Measurements from ENCODE around the gene ASCL5. TPM values are rescaled to one million over a fixed set of nuclear protein-coding genes. Genes with fewer than 3 reads are reported as not detected.

The ASCL5 gene
- total RNA-seq, 1 experiment from 2014 or later = 0.15 TPM

- no peak overlapping the region for H3K27ac Mint-ChIP-seq
- peaks cover 27% of the 10 kb centered on the region for H3K27me3 Mint-ChIP-seq (ENCODE audit: low read depth)
- H3K4me3 Mint-ChIP-seq = no peak overlapping the region
- H3K14ac ChIP-seq (ENCODE audit: insufficient read depth, low read length) = no peak overlapping the region
- no peak overlapping the region for H2AFZ ChIP-seq (ENCODE audit: low read length)
- no peak overlapping the region for H3T11ph ChIP-seq (ENCODE audit: low read length)
- no peak overlapping the region for H3K4ac ChIP-seq (ENCODE audit: low read depth, low read length)
- H3K27me3 ChIP-seq (ENCODE audit: insufficient read depth, low read length) = peaks cover 2% of the 10 kb centered on the region; the same call in 1 of the 2 replicates
- no peak overlapping the region for H2BK20ac ChIP-seq (ENCODE audit: low read depth, low read length, poor library complexity, severe bottlenecking)
- H3K23me2 ChIP-seq (ENCODE audit: insufficient read length, low read depth, low read length, poor library complexity, severe bottlenecking) = peaks cover 7% of the 10 kb centered on the region
- no peak overlapping the region for H3K9ac ChIP-seq (ENCODE audit: extremely low read depth, insufficient read length, low read length)
- H3K79me1 ChIP-seq (ENCODE audit: insufficient read depth, low read depth, low read length, poor library complexity, severe bottlenecking) = no peaks in the 10 kb centered on the region
- no peak overlapping the region for H3K56ac ChIP-seq (ENCODE audit: insufficient read length, low read depth, low read length)
- no peak for TF ChIP-seq CTCF (conservative IDR thresholded peaks at IDR 0.05)
- H3K4me1 ChIP-seq (ENCODE audit: insufficient read depth, low read length) = no peaks in the 10 kb centered on the region; the same call in 1 of the 2 replicates
- no peaks in the 10 kb centered on the region for H3K79me2 ChIP-seq (ENCODE audit: insufficient read depth, low read length)
- H3K18ac ChIP-seq (ENCODE audit: insufficient read length, low read depth, low read length) = no peak overlapping the region
- H3K36me3 Mint-ChIP-seq (ENCODE audit: insufficient read depth in 1 of 3, low read depth in 3 of 3) = no peaks in the 10 kb centered on the region
- H2BK5ac ChIP-seq (ENCODE audit: insufficient read length, low read length) = no peak overlapping the region
- peaks cover 14 to 28% of the 10 kb centered on the region in 2 experiments for H3K4me1 Mint-ChIP-seq
- H3K9me3 Mint-ChIP-seq = no peaks in the 10 kb centered on the region
- H3K27ac ChIP-seq (ENCODE audit: insufficient read length, low read depth, low read length) = no peak overlapping the region
- H3K4me2 ChIP-seq (ENCODE audit: insufficient read depth, insufficient read length, low read length) = no peak overlapping the region
- H2AK5ac ChIP-seq (ENCODE audit: insufficient read length, low read length) = no peak overlapping the region
- H4K8ac ChIP-seq (replicated peaks; ENCODE audit: insufficient read length, low read depth, low read length) = no peak overlapping the region
- H2BK120ac ChIP-seq (ENCODE audit: low read depth, low read length, poor library complexity, severe bottlenecking) = no peak overlapping the region
- no peak overlapping the region for H2BK12ac ChIP-seq (ENCODE audit: insufficient read length, low read depth, low read length)
- no CpG with 5 or more reads among the region's 1 CpG for WGBS (ENCODE audit: extremely low coverage, insufficient read length, low lambda C conversion rate)
- no peak overlapping the region for H4K91ac ChIP-seq (ENCODE audit: insufficient read length, low read depth, low read length)
- H3K9me3 ChIP-seq (ENCODE audit: control insufficient read depth, low read depth, low read length) = no peaks in the 10 kb centered on the region
- no peak overlapping the region for H2BK15ac ChIP-seq (ENCODE audit: low read depth, low read length)
- no peak overlapping the region for H4K5ac ChIP-seq (ENCODE audit: insufficient read length, low read depth, low read length)
- H4K20me1 ChIP-seq (ENCODE audit: control insufficient read depth, insufficient read depth, insufficient read length) = no peaks in the 10 kb centered on the region
- no peak for DNase-seq
- no peak overlapping the region for H3K23ac ChIP-seq (ENCODE audit: insufficient read length, low read depth, low read length)
Observed at GRCh38 chr1:201109651-201110050, 17.3 kb downstream of the ASCL5 start.
